Adrenal gland (tissue), 5 donors: ENCODE results near the gene TP53TG5.

Source experiments
- POLR2A ChIP-seq, 2 donors: fragments of 450-650 bp; IDR thresholded peaks; one replicate each; pipeline ENCODE4 v1.6.1; 2017; ENCODE audit warnings: antibody characterized with exemption in 2 of 2, mild to moderate bottlenecking in 2 of 2, moderate library complexity in 1 of 2
- TF ChIP-seq, protein P1 (sequence below), 6 experiments: fragments of 450-650 bp in 4 of 6; fragments of 200-600 bp in 2 of 6; sonication (generic) in 1 of 6; IDR thresholded peaks; 1 replicate in 5 of 6; 2 replicates in 1 of 6; pipeline versions ENCODE4 v1.5.1 to v1.8.0; 2016 to 2021; ENCODE audit warnings: antibody characterized with exemption in 6 of 6, mild to moderate bottlenecking in 2 of 6, moderate library complexity in 1 of 6
- donor health status: DM: no; HTN: no; CAD: no.

DNA sequence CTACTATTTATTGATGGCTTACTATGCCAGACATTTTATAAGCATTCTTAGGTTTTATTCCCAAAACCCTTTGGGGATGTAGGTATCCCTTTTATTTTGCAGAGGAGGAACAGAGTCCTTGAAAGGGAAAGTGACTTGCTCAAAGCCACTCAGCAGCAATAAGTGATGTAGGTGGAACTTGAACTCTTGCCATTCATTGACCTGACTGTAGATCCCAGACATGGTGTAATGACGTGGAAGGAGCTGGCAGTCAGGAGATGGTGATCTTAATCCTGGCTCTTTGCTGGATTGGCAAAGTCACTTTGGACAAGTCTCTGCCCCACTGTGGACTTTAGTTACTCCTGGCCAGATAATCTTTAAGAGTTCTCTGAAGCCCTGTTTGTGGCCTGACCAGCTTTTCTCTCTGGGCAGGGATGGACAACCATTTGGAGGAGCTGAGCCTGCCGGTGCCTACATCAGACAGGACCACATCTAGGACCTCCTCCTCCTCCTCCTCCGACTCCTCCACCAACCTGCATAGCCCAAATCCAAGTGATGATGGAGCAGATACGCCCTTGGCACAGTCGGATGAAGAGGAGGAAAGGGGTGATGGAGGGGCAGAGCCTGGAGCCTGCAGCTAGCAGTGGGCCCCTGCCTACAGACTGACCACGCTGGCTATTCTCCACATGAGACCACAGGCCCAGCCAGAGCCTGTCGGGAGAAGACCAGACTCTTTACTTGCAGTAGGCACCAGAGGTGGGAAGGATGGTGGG is 31.6 kb upstream of the TP53TG5 start:
- TF ChIP-seq, protein P1, sequence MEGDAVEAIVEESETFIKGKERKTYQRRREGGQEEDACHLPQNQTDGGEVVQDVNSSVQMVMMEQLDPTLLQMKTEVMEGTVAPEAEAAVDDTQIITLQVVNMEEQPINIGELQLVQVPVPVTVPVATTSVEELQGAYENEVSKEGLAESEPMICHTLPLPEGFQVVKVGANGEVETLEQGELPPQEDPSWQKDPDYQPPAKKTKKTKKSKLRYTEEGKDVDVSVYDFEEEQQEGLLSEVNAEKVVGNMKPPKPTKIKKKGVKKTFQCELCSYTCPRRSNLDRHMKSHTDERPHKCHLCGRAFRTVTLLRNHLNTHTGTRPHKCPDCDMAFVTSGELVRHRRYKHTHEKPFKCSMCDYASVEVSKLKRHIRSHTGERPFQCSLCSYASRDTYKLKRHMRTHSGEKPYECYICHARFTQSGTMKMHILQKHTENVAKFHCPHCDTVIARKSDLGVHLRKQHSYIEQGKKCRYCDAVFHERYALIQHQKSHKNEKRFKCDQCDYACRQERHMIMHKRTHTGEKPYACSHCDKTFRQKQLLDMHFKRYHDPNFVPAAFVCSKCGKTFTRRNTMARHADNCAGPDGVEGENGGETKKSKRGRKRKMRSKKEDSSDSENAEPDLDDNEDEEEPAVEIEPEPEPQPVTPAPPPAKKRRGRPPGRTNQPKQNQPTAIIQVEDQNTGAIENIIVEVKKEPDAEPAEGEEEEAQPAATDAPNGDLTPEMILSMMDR (IDR thresholded peaks at IDR 0.05) = no peak
- no peak for TF ChIP-seq POLR2A (IDR thresholded peaks at IDR 0.05)
